CD4-positive, alpha-beta T cell treated with Interleukin-21 for 1 hour (primary cell): ENCODE measurements around the gene ABHD5.
A peak's percentile ranks its signal among the peaks of the same experiment; 100 is the strongest.

Source experiments
- DNase-seq: peaks from one replicate; pipeline ENCODE4 v3.0.0-alpha.2; 2020

ABHD5 gene

GRCh38 chr3:43727930-43728329, 37.2 kb downstream of the ABHD5 start:
- no peak for DNase-seq

DNA sequence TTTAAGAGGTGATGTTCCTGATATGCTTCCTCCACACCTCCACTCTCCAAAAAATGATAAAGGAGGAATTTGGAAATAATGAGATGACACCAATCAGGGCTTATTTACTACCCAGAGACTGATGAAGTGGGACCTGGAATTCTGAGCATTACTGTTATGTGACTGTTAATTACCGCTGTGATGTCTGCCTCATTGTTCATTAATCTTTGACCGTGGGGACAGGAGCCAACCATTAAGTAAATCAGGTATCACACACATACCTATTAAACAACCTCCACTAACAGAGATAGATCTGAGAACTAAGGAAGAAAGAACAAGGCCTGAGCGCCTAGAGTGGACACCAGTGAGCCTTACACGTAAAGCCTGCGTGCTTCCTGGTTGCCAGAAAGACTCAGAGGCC, 37.7 kb downstream of the ABHD5 start:
- no peak for DNase-seq

DNA sequence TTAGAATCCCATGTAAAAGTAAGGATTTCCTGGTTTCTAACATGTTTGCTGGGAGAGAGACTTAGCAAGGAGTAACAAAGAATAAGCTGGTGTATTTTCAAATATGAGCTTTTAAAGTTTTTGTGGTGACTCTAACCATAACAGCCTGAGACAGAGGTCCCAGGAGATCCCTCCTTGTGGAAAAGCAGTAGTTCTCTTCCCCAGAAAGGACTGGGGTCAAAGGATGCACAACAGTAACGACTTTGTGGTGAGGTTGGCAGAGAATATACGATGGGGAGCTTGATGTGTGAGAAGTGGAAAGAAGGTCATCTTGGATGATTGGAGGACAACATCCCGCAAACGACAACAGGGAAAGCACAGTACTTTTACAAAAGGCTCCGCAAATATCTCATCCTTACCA, 38.2 kb downstream of the ABHD5 start:
- DNase-seq: no peak

DNA sequence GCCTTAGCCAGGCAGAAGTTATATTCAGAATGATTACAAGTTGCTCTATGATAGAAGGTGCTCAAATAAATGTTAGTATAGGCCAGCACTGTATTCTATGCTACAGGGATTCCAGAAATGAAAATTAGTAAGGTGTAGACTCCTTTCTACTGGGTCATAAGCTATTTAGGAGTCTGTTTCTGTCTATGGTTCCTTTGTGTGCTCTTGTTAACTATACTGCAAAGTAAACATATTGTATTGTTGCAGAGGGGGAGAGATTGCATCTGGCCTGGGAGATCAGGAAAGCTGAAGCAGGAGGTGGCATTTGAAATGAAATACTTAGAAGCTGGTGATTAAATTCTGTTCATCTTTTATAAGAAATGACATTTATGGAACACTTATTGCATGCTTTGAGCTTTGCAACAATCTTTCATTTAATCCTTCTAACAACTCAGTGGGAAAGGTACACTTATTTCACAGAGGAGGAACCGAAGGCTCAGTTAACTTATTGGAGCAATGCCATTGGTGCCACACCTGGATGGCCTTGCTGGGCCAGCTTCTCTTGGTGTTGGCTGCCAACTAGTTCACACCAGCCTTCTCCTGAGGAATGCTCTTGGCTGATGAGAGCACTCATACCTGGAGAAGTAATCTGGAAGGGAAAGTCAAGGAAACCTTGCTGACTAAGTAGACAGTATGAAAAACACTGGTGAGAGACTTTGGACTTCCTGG, 39.1 kb downstream of the ABHD5 start:
- DNase-seq: no peak

DNA sequence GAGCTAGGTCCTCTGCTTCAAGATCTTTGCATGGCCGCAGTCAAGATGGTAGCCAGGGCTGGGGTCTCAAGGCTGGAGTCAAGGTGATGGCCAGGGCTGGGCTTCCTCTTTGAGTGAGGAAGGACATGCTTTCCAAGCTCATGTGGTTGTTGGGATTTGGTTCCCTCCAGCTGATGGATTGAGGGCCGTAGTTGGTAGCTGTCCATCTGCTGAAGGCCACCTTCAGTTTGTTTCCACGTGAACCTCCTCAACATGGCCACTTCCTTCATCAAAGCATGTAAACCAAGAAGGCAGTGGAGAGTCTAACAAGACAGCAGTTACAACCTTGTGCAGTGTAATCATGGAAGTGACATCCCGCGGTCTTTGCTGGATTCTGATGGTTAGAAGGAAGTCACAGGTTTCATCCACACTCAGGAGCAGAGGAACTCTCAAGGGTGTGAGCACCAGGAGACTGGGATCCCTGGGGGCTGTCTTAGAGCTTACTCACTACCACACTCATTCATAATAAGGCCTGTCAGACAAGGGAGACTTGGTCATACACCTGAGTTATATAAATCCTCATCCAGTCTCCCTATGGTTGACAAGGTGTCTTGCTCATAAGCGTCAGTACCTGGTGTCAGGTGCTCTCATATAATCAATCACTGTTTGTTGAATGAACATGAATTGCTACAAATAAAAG, 42.1 kb downstream of the ABHD5 start:
- DNase-seq: no peak

GRCh38 chr3:43733459-43734384, 43.0 kb downstream of the ABHD5 start:
- DNase-seq: no peak

DNA sequence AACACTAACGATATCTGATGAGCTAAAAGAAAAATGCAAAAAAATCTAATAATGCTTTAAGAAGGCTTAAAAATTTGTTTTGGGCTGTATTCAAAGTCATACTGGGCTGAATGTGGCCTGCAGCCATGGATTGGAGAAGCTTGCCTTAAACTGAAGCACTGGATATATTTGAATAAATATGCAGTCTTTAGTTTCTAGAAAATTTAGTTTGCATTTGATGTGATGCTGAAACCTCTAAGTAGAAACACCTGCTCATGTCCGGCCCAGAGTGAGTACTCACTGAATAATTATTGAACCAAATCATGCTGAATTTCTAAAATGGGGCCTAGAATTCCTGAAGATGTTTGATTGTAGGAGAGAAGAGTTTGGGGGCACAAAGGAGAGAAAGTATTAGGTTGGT, 43.9 kb downstream of the ABHD5 start:
- DNase-seq: no peak

DNA sequence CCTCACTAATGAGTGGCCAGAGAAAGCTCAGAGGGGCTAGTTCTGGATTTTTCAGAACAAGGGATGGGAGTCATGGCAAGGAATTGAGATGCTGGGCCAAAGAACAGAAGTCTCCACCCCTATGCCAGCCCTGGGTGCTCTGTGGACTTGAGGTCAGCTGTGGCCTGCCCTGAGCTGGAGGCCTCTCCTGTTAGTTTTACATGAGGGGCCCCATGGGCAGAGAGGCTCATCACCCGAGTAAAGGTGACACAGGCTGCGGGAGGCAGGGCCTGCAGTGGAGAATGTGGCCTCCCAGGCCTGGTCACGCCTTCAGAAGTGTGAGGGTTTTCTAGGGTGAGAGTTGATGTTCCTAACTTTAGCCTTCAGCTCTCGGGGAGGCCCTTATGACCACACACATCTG, 44.9 kb downstream of the ABHD5 start:
- DNase-seq: no peak

DNA sequence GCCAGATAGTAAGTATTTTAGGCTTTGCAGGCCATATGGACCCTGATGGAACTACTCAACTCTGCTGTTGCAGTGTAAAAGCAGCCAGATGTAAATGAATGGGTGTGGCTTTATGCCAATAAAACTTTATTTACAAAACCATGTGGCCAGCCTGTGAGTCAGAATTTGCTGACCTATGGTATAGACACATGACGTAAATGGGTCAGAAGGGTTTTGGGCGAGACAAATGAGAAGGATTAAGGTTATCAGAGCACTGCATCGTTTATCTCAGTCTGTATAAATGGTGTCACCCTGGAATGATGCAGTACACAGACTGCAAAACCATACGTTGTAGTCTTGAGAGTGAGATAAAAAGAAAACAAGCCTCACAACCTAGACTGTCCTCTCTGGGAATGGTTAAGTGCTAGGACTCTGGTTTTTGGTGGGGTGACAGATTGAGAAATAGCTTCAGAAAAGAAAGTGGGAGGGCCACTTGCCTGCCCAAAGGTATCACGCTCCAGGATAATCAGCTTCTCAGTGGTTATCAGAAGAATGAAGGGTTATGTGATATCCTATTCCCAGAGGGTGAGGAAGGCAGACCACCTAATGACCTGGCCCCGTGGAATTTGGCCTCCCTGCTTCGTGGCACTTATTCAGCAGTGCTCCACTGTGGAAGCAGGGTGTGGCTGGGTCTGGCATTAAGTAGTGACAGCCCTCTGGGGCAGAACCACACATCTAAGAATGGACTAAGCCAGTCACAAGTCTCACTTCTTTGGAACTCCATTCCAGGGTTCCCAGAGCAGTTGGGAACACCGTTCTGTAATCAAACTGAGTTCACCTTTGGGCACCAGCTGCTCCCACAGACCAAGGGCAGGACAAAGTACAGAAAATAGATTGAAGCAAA, 46.1 kb downstream of the ABHD5 start:
- DNase-seq: no peak

DNA sequence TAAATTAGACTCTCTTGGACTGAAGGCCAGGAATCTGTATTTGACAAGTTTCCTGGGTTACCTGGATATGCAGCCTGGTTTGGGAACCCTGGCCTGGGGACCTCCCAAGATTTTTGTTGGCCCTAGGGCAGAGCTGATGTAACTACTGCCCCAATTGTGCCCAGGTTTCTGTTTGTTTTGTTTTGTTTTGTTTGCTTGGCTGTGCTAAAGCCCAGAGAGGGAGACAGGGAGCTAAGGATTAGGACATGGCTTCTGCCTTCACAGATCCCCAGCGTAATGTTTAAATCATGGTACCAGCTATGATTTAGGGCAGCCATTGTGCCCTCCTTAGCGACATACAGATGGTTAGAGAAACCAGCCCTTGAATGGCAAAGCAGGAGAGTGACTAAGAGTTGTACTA, 47.6 kb downstream of the ABHD5 start:
- no peak for DNase-seq

GRCh38 chr3:43742920-43743319, 52.2 kb downstream of the ABHD5 start:
- DNase-seq: no peak

DNA sequence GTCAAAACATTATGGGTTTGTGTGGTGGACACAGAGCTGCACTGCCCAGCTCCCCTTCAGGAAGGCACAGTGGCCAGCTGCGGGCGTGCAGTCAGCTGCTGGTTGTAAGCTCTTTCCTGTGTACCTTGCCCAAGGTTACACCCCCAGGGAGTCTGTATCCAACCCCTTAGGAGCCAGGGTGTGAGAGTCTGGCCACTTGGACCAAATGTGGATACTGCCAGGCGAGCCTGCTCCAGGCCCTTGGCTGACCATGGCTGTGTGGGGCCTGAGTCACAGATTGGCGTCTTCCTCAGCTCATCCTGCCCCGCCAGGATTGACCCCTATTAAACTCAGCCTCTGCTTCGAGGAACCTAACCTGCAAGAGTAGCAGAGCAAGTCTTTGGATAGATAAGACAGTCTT, 56.9 kb downstream of the ABHD5 start:
- DNase-seq: no peak

DNA sequence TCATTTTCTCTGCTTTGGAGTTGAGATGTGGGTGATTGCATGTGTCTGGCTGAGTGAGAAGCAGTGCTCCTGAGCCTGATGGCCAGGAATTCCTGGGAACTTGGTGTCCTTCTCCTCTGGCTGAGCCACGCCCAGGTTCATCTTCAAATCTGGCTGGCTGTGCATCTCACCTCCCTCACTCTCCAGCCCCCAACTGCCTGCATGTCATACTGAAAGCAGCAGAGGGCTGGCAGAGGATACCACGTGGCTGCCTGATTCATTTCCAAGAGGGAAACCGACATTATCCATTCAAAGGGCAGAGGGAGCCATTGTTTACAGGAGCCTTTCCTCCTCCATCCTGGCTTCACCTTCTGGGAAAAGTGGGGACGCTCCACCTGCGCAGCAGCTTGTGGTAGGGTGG, 57.4 kb downstream of the ABHD5 start:
- DNase-seq: no peak

DNA sequence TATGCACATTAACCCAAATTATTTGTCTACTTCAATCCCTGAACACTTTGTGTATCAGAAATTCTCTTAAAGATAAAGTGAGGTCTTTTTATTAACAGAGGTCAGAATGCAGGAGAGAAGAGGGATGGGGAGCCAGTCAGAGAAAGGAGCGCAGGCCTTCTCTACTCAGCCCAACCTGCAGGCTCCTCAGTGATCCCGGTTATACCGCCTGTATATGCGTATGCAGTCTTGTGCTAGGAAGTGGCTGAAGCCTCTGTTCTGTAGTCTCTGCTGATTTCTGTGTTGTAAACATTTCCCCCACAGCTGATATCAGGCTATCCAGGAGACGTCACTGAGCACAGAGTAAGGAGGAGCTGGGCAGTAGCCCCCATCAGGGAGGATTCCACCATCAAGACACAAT, 57.9 kb downstream of the ABHD5 start:
- DNase-seq: no peak

DNA sequence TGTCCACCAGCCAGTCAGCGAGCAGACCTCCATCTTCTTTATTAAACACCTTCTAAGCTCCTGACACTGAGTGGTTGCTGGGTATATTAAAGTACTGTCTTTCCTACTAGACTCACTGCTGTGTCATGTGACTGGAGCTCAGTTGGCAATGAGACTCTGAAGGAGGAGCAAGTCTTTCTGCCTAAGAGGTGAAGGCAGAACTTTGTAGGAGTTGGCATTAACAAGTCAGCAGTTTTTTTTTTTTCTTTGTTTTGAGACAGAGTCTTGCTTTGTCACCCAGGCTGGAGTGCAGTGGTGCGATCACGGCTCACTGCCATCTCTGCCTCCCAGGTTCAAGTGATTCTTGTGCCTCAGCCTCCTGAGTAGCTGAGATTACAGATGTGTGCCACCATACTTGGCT, 62.2 kb downstream of the ABHD5 start:
- no peak for DNase-seq

- no peak for DNase-seq
Measured at GRCh38 chr3:43753741-43754715, 63.3 kb downstream of the ABHD5 start.

DNA sequence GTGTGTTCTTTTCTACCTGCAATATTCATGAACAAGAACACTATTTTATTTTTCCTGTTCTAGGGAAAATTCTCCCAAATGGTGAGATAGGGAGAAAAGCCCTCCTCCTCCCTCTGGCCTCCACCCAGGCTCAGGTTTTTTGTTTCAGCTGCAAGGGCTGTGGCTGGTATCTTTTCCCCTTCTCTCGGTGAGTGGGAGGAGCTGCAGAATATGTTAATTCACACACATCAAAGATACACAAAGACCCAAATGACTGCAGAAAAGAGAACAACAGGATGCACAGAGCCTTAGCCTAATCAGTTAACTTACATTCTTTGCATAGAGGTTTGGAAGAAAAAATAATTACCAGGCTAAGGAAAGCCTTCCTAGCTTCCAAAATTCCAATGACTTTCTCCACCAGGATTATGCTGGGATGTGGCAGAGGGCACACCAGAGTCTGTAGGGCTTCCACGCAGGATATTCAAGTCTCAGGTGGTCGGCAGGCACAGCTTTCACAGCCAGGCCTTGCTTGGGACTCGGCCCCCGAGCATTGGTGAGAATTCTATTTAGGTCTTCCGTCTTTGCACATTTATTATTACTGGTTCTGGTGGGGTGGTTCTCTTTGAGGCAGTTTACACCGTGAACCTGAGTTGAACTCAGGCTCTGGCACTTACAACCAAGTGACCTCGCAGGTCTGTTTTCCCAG, 64.9 kb downstream of the ABHD5 start:
- peak; percentile 50 for DNase-seq

DNA sequence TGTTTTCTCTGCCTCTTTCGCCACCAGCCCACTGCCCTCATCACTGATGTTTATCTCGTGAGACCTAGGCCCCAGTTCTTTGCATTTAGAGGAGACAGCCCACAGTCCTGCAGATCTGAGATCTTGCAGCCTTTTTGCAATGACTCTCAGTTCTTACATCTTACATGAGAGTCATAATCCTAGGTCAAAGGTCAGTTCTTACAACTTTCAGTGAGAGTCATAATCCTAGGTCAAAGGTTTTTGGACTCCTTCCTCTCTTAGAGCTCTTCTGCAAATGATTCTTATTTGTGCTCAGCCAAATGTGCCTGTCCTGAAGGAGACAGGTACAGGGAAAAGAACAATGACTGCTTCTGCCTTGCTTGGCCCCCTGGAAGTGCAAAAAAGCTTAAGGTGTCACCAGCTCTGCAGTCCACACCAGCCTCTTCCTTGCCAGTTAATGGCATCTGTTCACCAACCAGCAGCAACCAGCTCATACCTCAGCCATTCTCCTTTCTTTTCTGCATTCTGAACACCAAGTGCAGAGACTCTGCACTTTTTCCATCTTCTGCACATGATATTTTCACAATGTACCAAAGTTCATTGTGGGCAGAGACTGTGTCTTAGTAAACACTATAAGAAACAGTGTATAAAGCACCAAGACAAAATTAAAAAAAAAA, 67.1 kb downstream of the ABHD5 start:
- no peak for DNase-seq

DNA sequence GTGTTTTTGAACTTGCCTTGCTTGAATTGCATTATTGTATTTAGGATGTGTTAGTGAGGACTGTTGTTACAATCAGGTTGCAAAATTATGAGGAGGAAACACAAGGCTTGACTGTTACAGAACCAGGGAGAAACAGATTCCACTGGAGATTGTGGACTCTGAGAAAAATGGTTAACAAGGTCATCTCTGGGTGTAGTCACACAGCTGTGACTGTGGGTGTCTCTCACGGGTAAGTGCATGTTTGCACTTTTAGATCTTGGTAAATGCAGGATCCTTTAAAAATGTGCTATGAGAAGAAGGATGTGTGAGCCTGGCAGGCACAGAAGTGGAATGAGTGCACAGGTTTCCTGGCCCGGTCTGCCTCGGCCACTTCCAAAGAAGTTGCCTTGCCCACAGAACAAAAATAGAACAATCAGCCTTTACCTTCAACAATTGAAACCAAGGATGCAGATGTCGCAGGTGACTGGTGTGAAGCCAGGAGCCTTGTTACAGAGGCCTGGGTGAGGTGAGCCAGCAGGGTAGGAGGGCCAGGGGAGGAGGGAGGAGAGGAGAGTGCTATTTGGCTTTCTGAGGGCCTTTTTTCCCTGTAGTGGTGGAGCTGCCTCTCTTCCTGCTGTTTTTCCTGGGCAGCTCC, 68.0 kb downstream of the ABHD5 start:
- no peak for DNase-seq

GRCh38 chr3:43759297-43759782, 68.6 kb downstream of the ABHD5 start:
- DNase-seq: peak; percentile 18
